ENCODE measurements around the gene NUTM1. TPM values are rescaled to one million over a fixed set of nuclear protein-coding genes. Genes with fewer than 3 reads are reported as not detected.
A peak's percentile ranks its signal among the peaks of the same experiment; 100 is the strongest.
"Not testable (repeated sequence)": the region's sequence is repeated elsewhere in the genome, so short reads cannot be mapped to it uniquely, and the experiment has no call there.

Gene NUTM1
- total RNA-seq, 5 donors from 2014 or later (not counting 1 experiment from before 2014, with no cell fraction given) = not detected

DNA sequence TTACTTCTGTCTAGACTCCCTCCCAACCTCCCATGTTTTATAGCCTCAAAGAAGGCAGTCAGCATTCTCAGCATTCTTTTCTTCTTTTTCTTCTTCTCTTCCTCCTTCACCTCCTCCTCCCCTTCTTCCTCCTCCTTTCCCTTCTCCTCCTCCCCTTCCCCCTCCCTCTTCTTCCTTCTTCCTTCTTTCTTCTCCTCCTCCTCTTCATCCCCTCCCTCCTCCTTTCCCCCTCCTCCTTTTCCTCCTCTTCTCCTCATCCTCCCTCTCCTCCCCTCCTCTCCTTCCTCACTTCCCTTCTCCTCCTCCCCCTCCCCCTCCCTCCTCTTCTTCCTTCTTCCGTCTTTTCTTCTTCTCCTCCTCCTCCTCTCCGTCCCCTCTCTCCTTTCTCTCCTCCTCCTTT lies 27.5 kb downstream of the NUTM1 start:
- WGBS (ENCODE audit: insufficient coverage) = 70% methylated on average over 2 of the region's 2 CpGs
- Histone ChIP-seq H3K27me3 (replicated peaks in 1 of 2; ENCODE audit: control insufficient read depth in 2 of 2, extremely low read depth in 1 of 2, insufficient read depth in 2 of 2, low read length in 1 of 2) (no peaks in the 10 kb centered on the region), H3K36me3 (ENCODE audit: control insufficient read depth in 2 of 2, extremely low read depth in 1 of 2, insufficient read depth in 1 of 2, low read length in 1 of 2) (no peaks in the 10 kb centered on the region), H3K9me3 (no peaks in the 10 kb centered on the region), H3K4me1 (ENCODE audit: control insufficient read depth in 1 of 2, extremely low read depth in 1 of 2, insufficient read depth in 2 of 2, low read length in 2 of 2) (peaks cover 10 to 23% of the 10 kb centered on the region in 2 experiments), H3K27ac (ENCODE audit: low read length) (no peak overlapping the region), H3K4me3 (ENCODE audit: control insufficient read depth in 1 of 2, extremely low read depth in 1 of 2, low read length in 1 of 2) (no peak overlapping the region)
- Mint-ChIP-seq H3K4me1 (peaks cover 20 to 29% (median 23%) of the 10 kb centered on the region in 3 donors), H3K27ac (peak overlapping the region; percentile 68 to 76), H3K4me3 (no peak overlapping the region), H3K36me3 (no peaks in the 10 kb centered on the region), H3K27me3 (no peaks in the 10 kb centered on the region), H3K9me3 (no peaks in the 10 kb centered on the region)
- DNase-seq = no peak
- ATAC-seq (replicated peaks in 1 of 4) = no peak
- ChIA-PET CTCF (no interaction called here), POLR2A (no interaction called here)

DNA sequence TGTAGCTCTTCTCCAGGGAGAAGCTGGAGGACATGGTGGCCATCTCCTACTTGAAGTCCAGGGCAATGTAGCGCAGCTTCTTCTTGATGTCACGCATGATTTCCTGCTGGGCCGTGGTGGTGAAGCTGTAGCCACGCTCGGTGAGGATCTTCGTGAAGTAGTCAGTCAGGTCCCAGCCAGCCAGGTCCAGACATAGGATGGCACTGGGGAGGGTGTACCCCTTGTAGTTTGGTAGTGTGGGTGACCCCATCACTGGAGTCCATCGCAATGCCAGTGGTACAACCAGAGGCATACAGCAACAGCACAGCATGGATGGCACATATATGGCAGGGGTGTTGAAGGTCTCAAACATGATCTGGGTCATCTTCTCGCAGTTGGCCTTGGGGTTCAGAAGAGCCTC lies 30.8 kb downstream of the NUTM1 start:
- ChIA-PET CTCF (no interaction called here), POLR2A (no interaction called here)
- Histone ChIP-seq H3K27me3 (replicated peaks in 1 of 2; ENCODE audit: control insufficient read depth in 2 of 2, extremely low read depth in 1 of 2, insufficient read depth in 2 of 2, low read length in 1 of 2) (no peaks in the 10 kb centered on the region), H3K4me3 (ENCODE audit: control insufficient read depth in 1 of 2, extremely low read depth in 1 of 2, low read length in 1 of 2) (no peak overlapping the region), H3K27ac (ENCODE audit: low read length) (no peak overlapping the region), H3K9me3 (no peaks in the 10 kb centered on the region), H3K4me1 (ENCODE audit: control insufficient read depth in 1 of 2, extremely low read depth in 1 of 2, insufficient read depth in 2 of 2, low read length in 2 of 2) (peaks cover 0 to 2% of the 10 kb centered on the region in 2 experiments), H3K36me3 (ENCODE audit: control insufficient read depth in 2 of 2, extremely low read depth in 1 of 2, insufficient read depth in 1 of 2, low read length in 1 of 2) (no peaks in the 10 kb centered on the region)
- ATAC-seq (replicated peaks in 1 of 4) (no peak), DNase-seq (no peak)
- Mint-ChIP-seq H3K4me3 (no peak overlapping the region), H3K9me3 (no peaks in the 10 kb centered on the region), H3K27me3 (no peaks in the 10 kb centered on the region), H3K4me1 (peaks cover 0 to 9% (median 8%) of the 10 kb centered on the region in 3 donors), H3K36me3 (no peaks in the 10 kb centered on the region), H3K27ac (no peak overlapping the region)
- WGBS (ENCODE audit: insufficient coverage) = 98% methylated on average over 8 of the region's 8 CpGs

DNA sequence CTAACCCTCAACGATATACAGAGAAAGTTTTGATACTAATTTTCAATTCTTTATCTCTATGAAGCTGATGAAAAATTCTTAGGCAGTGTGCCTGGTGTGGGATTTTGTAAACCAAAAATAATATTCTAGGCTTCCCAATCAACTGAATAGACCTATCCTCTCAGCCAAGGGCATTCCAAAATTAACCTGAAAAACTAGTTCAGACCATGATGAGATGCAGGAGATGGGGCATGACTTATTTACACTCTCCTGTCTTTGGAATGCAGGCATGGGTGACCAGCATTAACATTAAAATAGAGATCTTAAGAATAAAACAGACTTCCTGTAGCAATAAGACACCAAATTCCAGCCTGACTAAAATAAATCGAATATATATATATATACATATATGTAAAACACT lies 31.7 kb downstream of the NUTM1 start:
- no peaks in the 10 kb centered on the region for H3K36me3 Mint-ChIP-seq
- no peaks in the 10 kb centered on the region for H3K27me3 ChIP-seq (replicated peaks in 1 of 2; ENCODE audit: control insufficient read depth in 2 of 2, extremely low read depth in 1 of 2, insufficient read depth in 2 of 2, low read length in 1 of 2)
- no peaks in the 10 kb centered on the region for H3K9me3 ChIP-seq
- DNase-seq (no peak), ATAC-seq (replicated peaks in 1 of 4) (no peak)
- ChIA-PET POLR2A (no interaction called here), CTCF (no interaction called here)
- H3K4me1 Mint-ChIP-seq = peaks cover 0 to 5% (median 4%) of the 10 kb centered on the region in 3 donors
- no CpG with 5 or more reads among the region's 2 CpGs for WGBS (ENCODE audit: insufficient coverage)
- no peak overlapping the region for H3K27ac ChIP-seq (ENCODE audit: low read length)
- no peak overlapping the region for H3K4me3 Mint-ChIP-seq
- no peaks in the 10 kb centered on the region for H3K4me1 ChIP-seq (ENCODE audit: control insufficient read depth in 1 of 2, extremely low read depth in 1 of 2, insufficient read depth in 2 of 2, low read length in 2 of 2)
- no peaks in the 10 kb centered on the region for H3K27me3 Mint-ChIP-seq
- no peak overlapping the region for H3K4me3 ChIP-seq (ENCODE audit: control insufficient read depth in 1 of 2, extremely low read depth in 1 of 2, low read length in 1 of 2)
- H3K36me3 ChIP-seq (ENCODE audit: control insufficient read depth in 2 of 2, extremely low read depth in 1 of 2, insufficient read depth in 1 of 2, low read length in 1 of 2) = no peaks in the 10 kb centered on the region
- H3K27ac Mint-ChIP-seq = no peak overlapping the region
- H3K9me3 Mint-ChIP-seq = no peaks in the 10 kb centered on the region

DNA sequence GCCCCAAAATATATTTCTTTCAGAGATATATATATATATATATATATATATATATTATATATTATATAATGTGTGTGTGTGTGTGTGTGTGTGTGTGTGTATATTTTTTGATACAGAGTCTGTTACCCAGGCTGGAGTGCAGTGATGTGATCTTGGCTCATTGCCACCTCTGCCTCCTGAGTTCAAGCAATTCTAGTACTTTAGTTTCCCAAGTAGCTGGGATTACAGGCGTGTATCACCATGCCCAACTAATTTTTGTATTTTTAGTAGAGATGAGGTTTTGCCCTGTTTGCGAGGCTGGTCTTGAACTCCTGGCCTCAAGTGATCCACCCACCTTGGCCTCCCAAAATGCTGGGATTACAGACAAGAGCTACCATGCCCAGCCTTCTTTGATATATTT lies 32.4 kb downstream of the NUTM1 start:
- H3K27ac Mint-ChIP-seq; ATAC-seq (replicated peaks in 1 of 4); H3K4me1 Mint-ChIP-seq; DNase-seq; H3K9me3 ChIP-seq; H3K27ac ChIP-seq (ENCODE audit: low read length); H3K36me3 ChIP-seq (ENCODE audit: control insufficient read depth in 2 of 2, extremely low read depth in 1 of 2, insufficient read depth in 1 of 2, low read length in 1 of 2); H3K9me3 Mint-ChIP-seq; POLR2A ChIA-PET; H3K4me3 ChIP-seq (ENCODE audit: control insufficient read depth in 1 of 2, extremely low read depth in 1 of 2, low read length in 1 of 2); H3K36me3 Mint-ChIP-seq; H3K27me3 Mint-ChIP-seq; H3K4me3 Mint-ChIP-seq; CTCF ChIA-PET; H3K27me3 ChIP-seq (replicated peaks in 1 of 2; ENCODE audit: control insufficient read depth in 2 of 2, extremely low read depth in 1 of 2, insufficient read depth in 2 of 2, low read length in 1 of 2); H3K4me1 ChIP-seq (ENCODE audit: control insufficient read depth in 1 of 2, extremely low read depth in 1 of 2, insufficient read depth in 2 of 2, low read length in 2 of 2): not testable (repeated sequence)
- 100% methylated on average over 1 of the region's 2 CpGs for WGBS (ENCODE audit: insufficient coverage)

DNA sequence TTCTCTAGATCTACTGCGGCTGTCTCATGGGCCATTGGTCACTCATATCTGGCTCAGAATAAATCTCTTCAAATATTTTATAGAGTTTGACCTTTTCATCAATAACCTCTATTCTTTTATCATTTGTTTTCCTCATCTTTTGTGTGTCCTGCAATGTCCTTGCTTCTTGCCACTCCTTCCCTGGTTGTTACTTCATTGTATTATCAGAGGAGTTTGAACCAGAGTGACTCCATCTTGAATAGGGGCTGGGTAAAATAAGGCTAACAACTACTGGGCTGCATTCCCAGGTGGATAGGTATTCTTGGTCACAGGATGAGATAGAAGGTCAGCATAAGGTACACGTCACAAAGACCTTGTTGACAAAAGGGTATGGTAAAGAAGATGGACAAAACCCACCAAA lies 33.7 kb downstream of the NUTM1 start:
- DNase-seq (no peak), ATAC-seq (replicated peaks in 1 of 4) (no peak)
- Mint-ChIP-seq H3K4me1 (no peaks in the 10 kb centered on the region), H3K27ac (peak overlapping the region in 1 of 2 donors; percentile 17), H3K4me3 (no peak overlapping the region), H3K9me3 (no peaks in the 10 kb centered on the region), H3K27me3 (no peaks in the 10 kb centered on the region), H3K36me3 (no peaks in the 10 kb centered on the region)
- Histone ChIP-seq H3K27me3 (replicated peaks in 1 of 2; ENCODE audit: control insufficient read depth in 2 of 2, extremely low read depth in 1 of 2, insufficient read depth in 2 of 2, low read length in 1 of 2) (no peaks in the 10 kb centered on the region), H3K27ac (ENCODE audit: low read length) (no peak overlapping the region), H3K4me1 (ENCODE audit: control insufficient read depth in 1 of 2, extremely low read depth in 1 of 2, insufficient read depth in 2 of 2, low read length in 2 of 2) (no peaks in the 10 kb centered on the region), H3K36me3 (ENCODE audit: control insufficient read depth in 2 of 2, extremely low read depth in 1 of 2, insufficient read depth in 1 of 2, low read length in 1 of 2) (no peaks in the 10 kb centered on the region), H3K9me3 (no peaks in the 10 kb centered on the region), H3K4me3 (ENCODE audit: control insufficient read depth in 1 of 2, extremely low read depth in 1 of 2, low read length in 1 of 2) (no peak overlapping the region)
- whole genome bisulfite sequencing (ENCODE audit: insufficient coverage) = 100% methylated on average over 1 of the region's 2 CpGs
- ChIA-PET POLR2A (no interaction called here), CTCF (no interaction called here)

DNA sequence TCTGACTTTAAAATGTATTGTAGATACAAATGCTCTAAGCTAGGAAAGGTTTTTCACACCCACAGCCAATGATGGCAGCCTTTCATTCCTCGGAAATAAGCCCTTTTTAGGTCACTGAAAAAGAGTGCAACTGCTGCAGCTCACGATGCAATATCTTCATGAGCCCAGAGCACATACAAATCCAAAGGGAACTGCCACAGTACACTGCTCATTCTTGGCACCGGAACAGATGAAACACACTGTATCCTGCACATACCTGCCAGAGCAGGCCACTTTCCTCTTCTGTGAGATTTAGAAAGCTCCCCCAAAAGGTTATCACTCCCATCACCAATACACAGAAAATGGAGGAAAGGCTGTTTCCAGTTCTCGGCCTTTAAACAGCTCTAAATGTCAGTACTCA lies 37.4 kb downstream of the NUTM1 start:
- CTCF ChIA-PET; POLR2A ChIA-PET; ATAC-seq (replicated peaks in 1 of 4); DNase-seq; H3K27me3 ChIP-seq (replicated peaks in 1 of 2; ENCODE audit: control insufficient read depth in 2 of 2, extremely low read depth in 1 of 2, insufficient read depth in 2 of 2, low read length in 1 of 2); H3K27ac Mint-ChIP-seq; H3K9me3 Mint-ChIP-seq; H3K27me3 Mint-ChIP-seq; H3K4me1 ChIP-seq (ENCODE audit: control insufficient read depth in 1 of 2, extremely low read depth in 1 of 2, insufficient read depth in 2 of 2, low read length in 2 of 2); H3K36me3 ChIP-seq (ENCODE audit: control insufficient read depth in 2 of 2, extremely low read depth in 1 of 2, insufficient read depth in 1 of 2, low read length in 1 of 2); H3K4me1 Mint-ChIP-seq; H3K4me3 Mint-ChIP-seq; H3K36me3 Mint-ChIP-seq; H3K27ac ChIP-seq (ENCODE audit: low read length); H3K4me3 ChIP-seq (ENCODE audit: control insufficient read depth in 1 of 2, extremely low read depth in 1 of 2, low read length in 1 of 2); H3K9me3 ChIP-seq: not testable (repeated sequence)
- 86% methylated on average over 1 of the region's 4 CpGs for WGBS (ENCODE audit: insufficient coverage)

DNA sequence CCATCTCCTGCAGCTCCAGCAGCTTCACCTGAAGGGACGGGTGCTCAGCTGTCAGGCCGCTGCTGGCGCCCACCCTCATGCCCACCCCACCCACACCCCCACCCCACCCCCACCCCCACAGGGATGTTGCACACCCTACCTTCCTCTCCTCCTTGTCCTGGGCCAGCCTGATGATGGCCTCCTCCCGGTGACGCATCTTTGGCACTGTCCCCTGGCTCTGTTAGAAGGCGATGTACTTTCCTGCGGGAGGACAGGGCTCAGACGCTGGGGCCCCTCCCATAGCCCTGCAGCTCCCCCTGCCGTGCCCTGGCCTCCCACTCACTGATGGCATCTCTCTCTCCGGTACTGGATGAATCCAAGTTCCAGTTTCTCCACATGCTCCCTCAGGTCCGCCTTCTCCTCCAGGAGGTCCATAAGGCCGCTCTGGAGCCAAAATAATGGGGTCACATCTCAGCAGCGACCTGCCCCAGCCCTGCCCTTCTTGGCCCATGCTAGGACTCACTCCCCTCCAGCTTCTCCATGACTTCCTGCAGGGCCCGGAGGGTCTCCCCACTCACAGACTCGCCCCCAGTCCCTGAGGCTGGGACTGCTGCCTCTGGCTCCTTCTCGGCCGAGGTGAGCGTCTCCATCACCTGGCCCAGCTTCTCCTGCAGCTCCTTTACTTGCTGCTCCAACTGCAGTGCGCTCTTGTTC lies 38.9 kb downstream of the NUTM1 start:
- H3K4me3 Mint-ChIP-seq; H3K36me3 ChIP-seq (ENCODE audit: control insufficient read depth in 2 of 2, extremely low read depth in 1 of 2, insufficient read depth in 1 of 2, low read length in 1 of 2); H3K9me3 ChIP-seq; DNase-seq; H3K4me1 ChIP-seq (ENCODE audit: control insufficient read depth in 1 of 2, extremely low read depth in 1 of 2, insufficient read depth in 2 of 2, low read length in 2 of 2); H3K36me3 Mint-ChIP-seq; H3K27ac Mint-ChIP-seq; CTCF ChIA-PET; H3K27me3 ChIP-seq (replicated peaks in 1 of 2; ENCODE audit: control insufficient read depth in 2 of 2, extremely low read depth in 1 of 2, insufficient read depth in 2 of 2, low read length in 1 of 2); ATAC-seq (replicated peaks in 1 of 4); POLR2A ChIA-PET; H3K4me3 ChIP-seq (ENCODE audit: control insufficient read depth in 1 of 2, extremely low read depth in 1 of 2, low read length in 1 of 2); H3K27ac ChIP-seq (ENCODE audit: low read length); H3K27me3 Mint-ChIP-seq; H3K4me1 Mint-ChIP-seq; H3K9me3 Mint-ChIP-seq: not testable (repeated sequence)
- no CpG with 5 or more reads among the region's 19 CpGs for WGBS (ENCODE audit: insufficient coverage)

Data from T-cell (primary cell).